Uterus (tissue), 4 donors: ENCODE measurements around the gene BMERB1. TPM values are rescaled to one million over a fixed set of nuclear protein-coding genes. Genes with fewer than 3 reads are reported as not detected.

Source experiments
- DNase-seq, 2 donors: peaks; one replicate each; pipeline ENCODE4 v3.0.0-alpha.2; 2019 to 2020
- H3K27ac ChIP-seq, 2 donors: fragments of 200-600 bp; sonication (generic); 1 replicate in 1 of 2; 2 replicates in 1 of 2; pipeline ENCODE4 v1.5.1; 2016 to 2018
- H3K27me3 ChIP-seq, 2 donors: fragments of 200-600 bp; sonication (generic); one replicate each; pipeline ENCODE4 v1.5.1; 2018 to 2019; ENCODE audit warnings: control low read depth in 1 of 2
- H3K36me3 ChIP-seq, 2 donors: fragments of 200-600 bp; sonication (generic); one replicate each; pipeline ENCODE4 v1.5.1; 2019; ENCODE audit warnings: control low read depth in 1 of 2
- H3K4me1 ChIP-seq, 2 donors: fragments of 200-600 bp; sonication (generic); one replicate each; pipeline ENCODE4 v1.5.1; 2018 to 2019; ENCODE audit warnings: control low read depth in 1 of 2
- H3K4me3 ChIP-seq, 2 donors: fragments of 200-600 bp; sonication (generic); 1 replicate in 1 of 2; 2 replicates in 1 of 2; pipeline ENCODE4 v1.5.1; 2018 to 2019; ENCODE audit warnings: mild to moderate bottlenecking in 1 of 2
- H3K9me3 ChIP-seq, 2 donors: fragments of 200-600 bp; sonication (generic); one replicate each; pipeline ENCODE4 v1.5.1; 2019; ENCODE audit warnings: control low read depth in 1 of 2
- POLR2A ChIP-seq, 2 donors: fragments of 450-650 bp; IDR thresholded peaks; one replicate each; pipeline ENCODE4 v1.6.1; 2016; ENCODE audit warnings: antibody characterized with exemption in 2 of 2, mild to moderate bottlenecking in 1 of 2, moderate library complexity in 1 of 2
- intact Hi-C: fragments of 100-400 bp; cut with DNase I; formaldehyde crosslinking; loops from one replicate; pipeline ENCODE4 v1.15.1; 2023; ENCODE audit warnings: low total_unique reads
- total RNA-seq, 4 donors: library from RNA; depleted of rRNA in 3 of 4; stranded (reverse); fragments of >200 nt in 3 of 4; gene quantifications; one replicate each; pipeline versions ENCODE4 v1.1.0 to v1.2.4, GENCODE V29; 2014 to 2023
- TF ChIP-seq, protein P1 (sequence below), 4 experiments: fragments of 200-600 bp in 2 of 4; fragments of 450-650 bp in 2 of 4; sonication (generic) in 2 of 4; IDR thresholded peaks; one replicate each; pipeline ENCODE4 v1.5.1; 2016 to 2019; ENCODE audit warnings: antibody characterized with exemption in 4 of 4, mild to moderate bottlenecking in 2 of 4, moderate library complexity in 1 of 4
- donor health status: DM: yes; HTN: yes; CAD: no.

Gene BMERB1
- total RNA-seq, 4 donors from 2014 or later = 12.8 to 98.9 (median 39.2) TPM

GRCh38 chr16:15538507-15538906, 104.1 kb downstream of the BMERB1 start:
- Histone ChIP-seq H3K36me3 (no peaks in the 10 kb centered on the region), H3K27ac (no peak overlapping the region), H3K27me3 (no peaks in the 10 kb centered on the region), H3K4me1 (no peaks in the 10 kb centered on the region), H3K9me3 (no peaks in the 10 kb centered on the region), H3K4me3 (no peak overlapping the region)
- DNase-seq = no peak
- TF ChIP-seq, protein P1, sequence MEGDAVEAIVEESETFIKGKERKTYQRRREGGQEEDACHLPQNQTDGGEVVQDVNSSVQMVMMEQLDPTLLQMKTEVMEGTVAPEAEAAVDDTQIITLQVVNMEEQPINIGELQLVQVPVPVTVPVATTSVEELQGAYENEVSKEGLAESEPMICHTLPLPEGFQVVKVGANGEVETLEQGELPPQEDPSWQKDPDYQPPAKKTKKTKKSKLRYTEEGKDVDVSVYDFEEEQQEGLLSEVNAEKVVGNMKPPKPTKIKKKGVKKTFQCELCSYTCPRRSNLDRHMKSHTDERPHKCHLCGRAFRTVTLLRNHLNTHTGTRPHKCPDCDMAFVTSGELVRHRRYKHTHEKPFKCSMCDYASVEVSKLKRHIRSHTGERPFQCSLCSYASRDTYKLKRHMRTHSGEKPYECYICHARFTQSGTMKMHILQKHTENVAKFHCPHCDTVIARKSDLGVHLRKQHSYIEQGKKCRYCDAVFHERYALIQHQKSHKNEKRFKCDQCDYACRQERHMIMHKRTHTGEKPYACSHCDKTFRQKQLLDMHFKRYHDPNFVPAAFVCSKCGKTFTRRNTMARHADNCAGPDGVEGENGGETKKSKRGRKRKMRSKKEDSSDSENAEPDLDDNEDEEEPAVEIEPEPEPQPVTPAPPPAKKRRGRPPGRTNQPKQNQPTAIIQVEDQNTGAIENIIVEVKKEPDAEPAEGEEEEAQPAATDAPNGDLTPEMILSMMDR (IDR thresholded peaks at IDR 0.05) = no peak
- TF ChIP-seq POLR2A (IDR thresholded peaks at IDR 0.05) = no peak
- intact Hi-C loops = no loop called here

DNA sequence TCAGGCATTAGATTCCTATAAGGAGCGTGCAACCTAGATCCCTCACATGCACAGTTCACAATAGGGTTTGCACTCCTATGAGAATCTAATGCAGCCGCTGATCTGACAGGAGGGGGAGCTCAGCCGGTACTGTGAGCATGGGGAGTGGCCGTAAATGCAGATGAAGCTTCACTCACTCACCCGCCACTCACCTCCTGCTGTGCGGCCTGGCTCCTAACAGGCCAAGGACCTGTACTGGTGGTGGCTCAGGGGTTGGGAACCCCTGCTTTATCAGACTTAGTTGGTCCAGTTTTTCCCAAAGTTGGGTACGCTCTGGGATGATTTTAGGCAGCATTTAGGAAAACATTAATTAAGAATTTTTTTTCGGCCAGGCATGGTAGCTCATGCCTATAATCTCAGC, 104.8 kb downstream of the BMERB1 start:
- no peaks in the 10 kb centered on the region for H3K36me3 ChIP-seq
- H3K27me3 ChIP-seq = no peaks in the 10 kb centered on the region
- no peaks in the 10 kb centered on the region for H3K4me1 ChIP-seq
- DNase-seq = no peak
- TF ChIP-seq, protein P1 (IDR thresholded peaks at IDR 0.05) = no peak
- TF ChIP-seq POLR2A (IDR thresholded peaks at IDR 0.05) = no peak
- no peaks in the 10 kb centered on the region for H3K9me3 ChIP-seq
- no peak overlapping the region for H3K4me3 ChIP-seq
- intact Hi-C loops = no loop called here
- no peak overlapping the region for H3K27ac ChIP-seq

GRCh38 chr16:15542261-15542660, 107.9 kb downstream of the BMERB1 start:
- H3K4me3 ChIP-seq = no peak overlapping the region
- no peak overlapping the region for H3K27ac ChIP-seq
- intact Hi-C loops = no loop called here
- TF ChIP-seq POLR2A (IDR thresholded peaks at IDR 0.05) = no peak
- TF ChIP-seq, protein P1 (IDR thresholded peaks at IDR 0.05) = no peak
- H3K4me1 ChIP-seq = no peaks in the 10 kb centered on the region
- H3K27me3 ChIP-seq = no peaks in the 10 kb centered on the region
- no peaks in the 10 kb centered on the region for H3K36me3 ChIP-seq
- no peaks in the 10 kb centered on the region for H3K9me3 ChIP-seq
- DNase-seq = no peak

DNA sequence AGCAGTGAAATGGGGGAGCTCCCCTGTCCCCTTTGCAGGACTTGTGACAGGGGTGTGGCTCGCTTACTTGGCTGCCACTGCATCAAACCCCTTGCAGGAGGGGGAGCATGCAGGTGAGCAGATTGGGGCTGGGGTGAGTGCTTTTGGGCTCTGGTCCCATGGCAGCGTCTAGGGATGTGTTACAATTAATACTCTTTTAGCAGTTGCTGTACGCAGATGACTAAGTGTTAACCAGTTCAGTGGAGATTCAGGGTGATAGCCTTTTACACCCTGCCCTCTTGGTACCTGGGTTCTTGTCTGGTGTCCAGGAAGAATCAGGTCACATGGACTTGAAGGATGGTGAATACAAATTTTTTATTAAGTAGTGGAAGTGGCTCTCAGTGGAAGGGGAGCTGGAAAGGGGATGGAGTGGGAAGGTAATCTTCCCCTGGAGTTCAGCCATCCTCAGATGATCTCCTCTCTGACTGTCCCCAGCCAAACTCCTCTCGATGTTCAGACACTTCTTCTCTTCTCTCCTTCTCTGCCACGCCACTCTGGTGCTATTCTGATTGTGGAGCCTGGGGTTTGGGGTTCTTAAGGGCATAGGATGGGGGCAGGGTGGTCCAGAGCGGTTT, 108.5 kb downstream of the BMERB1 start:
- Histone ChIP-seq H3K4me1 (no peaks in the 10 kb centered on the region), H3K27ac (no peak overlapping the region), H3K4me3 (no peak overlapping the region), H3K36me3 (no peaks in the 10 kb centered on the region), H3K27me3 (no peaks in the 10 kb centered on the region), H3K9me3 (no peaks in the 10 kb centered on the region)
- intact Hi-C loops = no loop called here
- no peak for TF ChIP-seq POLR2A (IDR thresholded peaks at IDR 0.05)
- TF ChIP-seq, protein P1 (IDR thresholded peaks at IDR 0.05) = no peak
- no peak for DNase-seq

DNA sequence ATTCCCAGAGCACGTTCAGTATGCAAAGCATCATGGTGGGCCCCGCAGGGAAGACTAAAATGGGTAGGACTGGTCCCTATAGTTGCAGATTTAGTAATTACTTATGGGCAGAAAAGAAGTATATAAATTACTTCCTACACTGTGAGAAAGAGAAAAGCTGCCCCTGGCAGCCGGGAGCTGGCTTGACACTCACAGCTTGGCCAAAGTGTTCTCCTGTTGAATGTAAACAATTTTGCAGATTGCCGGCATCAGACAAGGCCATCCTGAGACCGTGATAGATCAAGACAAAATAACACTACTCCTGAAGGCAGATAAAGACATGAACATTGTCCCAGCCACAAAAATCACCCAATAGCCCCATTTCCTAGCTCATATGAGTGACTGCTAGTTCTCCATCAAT, 110.0 kb downstream of the BMERB1 start:
- Histone ChIP-seq H3K4me1 (no peaks in the 10 kb centered on the region), H3K27me3 (no peaks in the 10 kb centered on the region), H3K36me3 (no peaks in the 10 kb centered on the region), H3K9me3 (no peaks in the 10 kb centered on the region), H3K27ac (no peak overlapping the region), H3K4me3 (no peak overlapping the region)
- no peak for DNase-seq
- TF ChIP-seq, protein P1 (IDR thresholded peaks at IDR 0.05) = no peak
- no peak for TF ChIP-seq POLR2A (IDR thresholded peaks at IDR 0.05)
- intact Hi-C loops = no loop called here
